ENCODE measurements around the gene MRPL32.
"Not testable (repeated sequence)": the region's sequence is repeated elsewhere in the genome, so short reads cannot be mapped to it uniquely, and the experiment has no call there.

Gene MRPL32

DNA sequence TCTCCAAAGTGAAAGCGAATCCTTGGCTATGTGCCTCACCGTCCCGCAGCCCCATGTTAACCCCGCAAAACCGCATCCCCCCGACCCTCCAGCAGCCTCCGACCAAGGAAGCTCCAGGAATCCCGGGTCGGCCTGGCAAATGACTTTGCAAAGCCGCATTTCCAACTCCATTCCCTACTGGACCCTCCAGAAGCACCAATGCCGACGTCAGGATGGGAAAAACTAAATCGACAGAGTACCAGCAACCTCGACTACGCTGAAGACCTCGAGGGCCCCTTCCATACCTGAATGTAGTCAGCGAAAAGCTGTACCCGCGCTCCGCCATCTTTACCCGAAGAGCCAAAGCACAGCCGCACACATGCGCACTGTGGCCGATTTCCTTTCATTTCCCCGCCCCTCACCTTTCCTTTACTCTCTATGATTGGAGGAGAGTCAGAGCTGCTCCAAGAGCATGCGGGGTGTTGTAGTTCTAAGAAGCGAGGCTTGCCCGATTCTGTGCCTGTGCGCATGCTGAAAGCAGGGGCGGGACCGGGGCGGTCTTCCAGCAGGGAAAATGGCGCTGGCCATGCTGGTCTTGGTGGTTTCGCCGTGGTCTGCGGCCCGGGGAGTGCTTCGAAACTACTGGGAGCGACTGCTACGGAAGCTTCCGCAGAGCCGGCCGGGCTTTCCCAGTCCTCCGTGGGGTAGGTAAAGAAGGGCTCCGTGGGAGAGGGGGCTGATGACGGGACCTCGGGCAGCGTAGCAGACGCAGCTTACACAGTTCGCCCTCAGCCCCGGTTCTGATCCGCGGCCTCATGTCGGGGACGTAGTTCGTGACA is at the start of gene MRPL32, which contains the start of gene PSMA2:
Gene MRPL32, plus strand, starts transcription at position 543 of the 818 bp plus-strand sequence. Its CDS starts 11 bp downstream, at position 554.
Gene PSMA2, minus strand, starts transcription at position 341 of the 818 bp plus-strand sequence. Its CDS starts 16 bp downstream, at position 325.
- peak; percentile 93 for DNase-seq

DNA sequence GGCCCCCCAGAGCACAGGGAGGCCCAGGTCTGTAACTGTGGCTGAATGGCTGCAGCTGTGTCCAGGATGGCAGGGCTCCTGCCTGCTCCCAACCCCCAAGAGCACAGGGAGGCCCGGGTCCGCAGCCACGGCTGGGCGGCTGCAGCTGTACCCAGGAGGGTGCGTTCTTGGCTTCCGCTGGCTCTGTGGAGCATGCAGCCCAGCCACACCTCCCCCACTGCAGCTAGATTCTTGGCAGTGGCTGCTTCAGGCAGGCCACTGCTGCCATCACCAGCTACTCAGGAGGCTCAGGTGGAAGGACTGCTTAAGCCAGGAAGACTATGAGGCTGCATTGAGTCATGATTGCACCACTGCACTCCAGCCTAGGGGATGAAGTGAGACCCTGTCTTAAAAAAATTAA is 48.2 kb upstream of the MRPL32 start:
- DNase-seq, result no peak

DNA sequence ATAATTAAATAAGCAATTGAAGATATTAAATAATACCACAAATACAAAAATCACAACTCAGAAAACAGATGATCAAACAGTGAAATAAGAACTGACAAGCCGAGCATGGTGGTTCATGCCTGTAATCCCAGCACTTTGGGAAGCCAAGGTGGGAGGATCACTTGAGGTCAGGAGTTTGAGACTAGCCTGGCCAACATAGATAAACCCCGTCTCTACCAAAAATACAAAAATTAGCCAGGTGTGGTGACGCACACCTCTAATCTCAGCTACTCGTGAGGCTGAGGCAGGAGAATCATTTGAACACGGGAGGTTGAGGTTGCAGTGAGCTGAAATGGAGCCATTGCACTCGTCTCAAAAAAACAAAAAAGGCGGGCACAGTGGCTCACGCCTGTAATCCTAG is 47.0 kb upstream of the MRPL32 start:
- DNase-seq, result not testable (repeated sequence)

DNA sequence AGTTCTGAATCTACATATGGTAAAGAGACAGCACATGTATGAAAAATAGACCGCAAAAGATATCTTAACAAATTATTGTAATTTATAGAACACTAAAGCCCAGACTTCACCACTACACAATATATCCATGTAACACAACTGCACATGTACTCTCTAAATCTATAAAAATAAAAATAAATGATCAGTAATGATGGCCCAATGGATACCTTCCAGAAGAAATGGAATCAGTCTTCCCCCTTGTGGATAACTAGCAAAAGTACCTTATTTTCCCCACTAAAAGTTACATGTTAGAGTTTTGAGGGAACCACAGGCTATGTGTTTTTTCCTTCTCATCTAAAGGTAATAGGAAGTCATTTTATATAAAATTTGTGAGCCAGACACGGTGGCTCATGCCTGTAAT is 46.0 kb upstream of the MRPL32 start:
- DNase-seq, result no peak

DNA sequence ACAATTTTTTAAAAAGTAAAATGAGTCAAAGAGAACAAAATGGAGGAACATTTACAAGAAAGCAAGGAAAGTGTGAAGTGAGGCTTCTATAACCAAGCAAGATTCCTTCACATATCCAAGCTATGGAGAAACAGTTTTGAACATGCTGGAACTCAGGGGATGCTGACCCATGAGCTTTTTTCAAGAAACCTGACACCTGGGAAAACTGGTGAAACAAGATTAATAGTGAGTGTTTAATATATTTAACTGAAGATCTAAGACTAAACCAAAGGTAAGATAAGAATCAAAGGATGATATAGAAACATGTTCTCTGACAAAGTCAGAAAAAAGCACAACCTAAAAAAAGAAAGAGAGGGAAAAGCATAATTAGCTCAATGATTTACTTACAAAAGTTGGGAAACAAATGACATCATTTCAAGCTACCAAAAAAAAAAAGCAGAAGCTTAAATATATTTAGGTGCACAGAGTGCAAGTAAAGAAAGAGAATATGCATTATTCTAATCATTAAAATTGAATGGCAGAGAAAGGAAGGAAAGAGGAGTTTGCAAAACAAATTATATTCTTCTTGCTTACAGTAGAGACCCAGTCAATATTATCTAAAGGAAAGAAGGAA is 45.2 kb upstream of the MRPL32 start:
- DNase-seq, result no peak

DNA sequence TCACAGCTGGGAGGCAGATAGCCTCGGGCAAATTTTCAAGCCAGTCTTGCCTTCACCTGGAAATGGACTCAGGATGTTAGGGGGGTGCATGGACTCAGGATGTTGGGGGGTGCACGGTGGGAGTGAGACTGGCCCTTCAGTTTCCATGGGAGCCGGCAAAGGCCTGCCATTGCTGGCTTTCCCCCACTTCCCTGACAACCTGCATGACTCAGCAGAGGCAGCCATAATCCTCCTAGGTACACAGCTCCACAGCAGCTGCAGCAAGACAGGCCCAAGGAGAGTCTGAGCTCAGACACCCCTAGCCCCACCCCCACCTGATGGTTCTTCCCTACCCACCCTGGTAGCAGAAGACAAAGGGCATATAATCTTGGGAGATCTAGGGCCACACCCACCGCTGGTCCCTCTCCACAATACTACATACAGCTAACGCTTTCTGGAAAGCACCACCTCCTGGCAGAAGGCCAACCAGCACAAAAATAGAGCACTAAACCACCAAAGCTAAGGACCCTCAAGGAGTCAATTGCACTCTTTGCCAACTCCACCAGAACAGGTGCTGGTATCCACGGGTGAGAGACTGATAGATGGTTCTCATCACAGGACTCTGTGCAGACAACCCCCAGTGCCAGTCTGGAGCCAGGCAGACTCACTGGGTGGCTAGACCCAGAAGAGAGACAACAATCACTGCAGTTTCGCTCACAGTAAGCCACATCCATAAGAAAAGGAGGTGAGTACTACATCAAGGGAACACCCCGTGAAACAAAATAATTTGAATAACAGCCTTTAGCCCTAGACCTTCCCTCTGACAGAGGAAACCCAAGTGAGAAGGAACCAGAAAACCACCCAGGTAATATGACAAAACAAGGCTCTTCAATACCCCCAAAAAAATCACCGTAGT is 38.6 kb upstream of the MRPL32 start:
- no peak for DNase-seq

DNA sequence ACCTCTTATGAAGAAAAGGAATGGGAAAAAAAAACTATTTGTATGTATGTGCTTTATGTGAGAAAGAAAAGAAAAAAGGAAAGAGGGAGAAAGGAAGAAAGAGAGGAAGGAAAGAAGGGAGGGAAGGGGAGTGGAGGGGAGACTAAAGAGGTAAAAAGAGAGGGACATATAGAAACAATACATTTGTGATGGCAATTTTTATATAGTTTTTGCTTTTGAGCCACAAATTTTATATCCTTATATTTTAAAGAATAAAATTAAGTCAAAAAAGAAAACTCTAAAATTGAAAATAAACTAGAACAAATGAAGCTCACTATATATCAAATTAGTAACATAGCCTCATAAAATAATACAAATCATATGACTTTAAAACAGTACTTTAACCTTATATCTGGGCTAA is 31.3 kb upstream of the MRPL32 start:
- DNase-seq, result no peak

DNA sequence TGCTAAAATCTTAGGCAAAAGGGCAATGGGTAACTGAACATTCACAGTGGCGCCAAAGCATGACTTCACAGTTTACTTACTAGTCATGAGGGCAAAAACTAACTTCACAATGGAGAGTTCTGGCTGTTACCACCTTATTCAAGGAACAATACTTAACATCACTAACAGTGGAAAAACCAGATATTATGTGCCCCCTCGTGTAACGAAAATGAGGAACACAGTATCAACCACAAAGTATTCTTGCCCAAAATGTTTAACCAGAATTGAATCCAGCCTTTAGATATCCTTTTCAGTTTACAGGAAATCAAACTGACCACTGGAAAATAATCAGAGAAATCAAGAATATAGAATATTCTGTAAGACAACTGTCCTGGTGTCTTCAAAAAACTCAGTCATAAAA is 29.8 kb upstream of the MRPL32 start:
- DNase-seq, result no peak

DNA sequence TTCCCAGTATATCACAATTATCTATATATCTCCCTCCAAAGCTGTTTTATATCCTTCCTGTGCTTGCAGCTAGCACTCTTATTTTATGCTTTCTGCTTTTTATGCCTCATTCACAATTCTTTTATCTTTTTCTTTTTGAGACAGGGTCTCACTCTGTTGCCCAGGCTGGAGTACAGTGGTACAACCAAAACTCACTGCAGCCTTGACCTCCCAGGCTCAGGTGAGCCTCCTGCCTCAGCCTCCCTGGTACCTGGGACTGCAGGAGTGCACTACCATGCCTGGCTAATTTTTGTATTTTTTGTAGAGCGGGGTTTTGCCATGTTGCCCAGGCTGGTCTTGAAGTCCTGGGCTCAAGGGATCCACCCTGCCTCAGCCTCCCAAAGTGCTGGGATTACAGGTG is 26.0 kb upstream of the MRPL32 start:
- no peak for DNase-seq

DNA sequence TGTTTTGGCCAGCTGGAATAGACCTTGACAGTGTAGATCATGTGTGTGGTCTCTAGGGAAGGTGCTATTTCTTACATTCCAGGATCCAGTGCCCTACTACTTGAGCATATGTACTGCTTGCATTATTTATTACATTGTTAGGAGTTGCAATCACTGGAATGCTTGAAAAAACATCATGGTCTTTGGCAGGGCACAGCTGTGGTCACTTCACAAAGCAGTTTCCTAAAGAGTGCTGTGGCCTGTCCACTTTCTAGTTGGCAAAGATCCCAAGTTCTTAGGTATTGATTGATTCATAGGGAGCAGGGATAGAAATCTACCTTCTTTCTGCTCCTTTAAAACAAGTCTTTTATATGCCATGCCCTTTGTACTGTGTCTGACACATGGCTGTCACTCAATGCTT is 24.9 kb upstream of the MRPL32 start:
- no peak for DNase-seq

DNA sequence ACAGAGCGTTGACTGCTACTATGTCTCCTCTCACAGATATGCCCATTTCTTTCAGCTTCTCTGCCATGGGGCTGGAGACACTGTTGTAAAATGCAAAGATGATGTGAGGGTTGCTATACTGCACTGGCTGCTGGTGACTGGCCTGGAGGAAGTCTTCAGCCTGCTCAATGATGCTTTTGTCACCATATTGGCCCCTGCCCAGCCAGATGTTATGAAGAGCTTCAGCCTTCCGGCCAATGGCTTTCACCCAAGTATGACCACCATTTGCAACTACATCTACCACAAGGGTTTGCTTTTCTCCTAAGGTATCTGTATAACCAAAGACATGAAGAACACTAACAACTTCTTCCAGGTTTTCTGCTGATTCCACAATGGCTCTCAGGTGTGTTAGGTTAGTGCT is 21.9 kb upstream of the MRPL32 start:
- no peak for DNase-seq

DNA sequence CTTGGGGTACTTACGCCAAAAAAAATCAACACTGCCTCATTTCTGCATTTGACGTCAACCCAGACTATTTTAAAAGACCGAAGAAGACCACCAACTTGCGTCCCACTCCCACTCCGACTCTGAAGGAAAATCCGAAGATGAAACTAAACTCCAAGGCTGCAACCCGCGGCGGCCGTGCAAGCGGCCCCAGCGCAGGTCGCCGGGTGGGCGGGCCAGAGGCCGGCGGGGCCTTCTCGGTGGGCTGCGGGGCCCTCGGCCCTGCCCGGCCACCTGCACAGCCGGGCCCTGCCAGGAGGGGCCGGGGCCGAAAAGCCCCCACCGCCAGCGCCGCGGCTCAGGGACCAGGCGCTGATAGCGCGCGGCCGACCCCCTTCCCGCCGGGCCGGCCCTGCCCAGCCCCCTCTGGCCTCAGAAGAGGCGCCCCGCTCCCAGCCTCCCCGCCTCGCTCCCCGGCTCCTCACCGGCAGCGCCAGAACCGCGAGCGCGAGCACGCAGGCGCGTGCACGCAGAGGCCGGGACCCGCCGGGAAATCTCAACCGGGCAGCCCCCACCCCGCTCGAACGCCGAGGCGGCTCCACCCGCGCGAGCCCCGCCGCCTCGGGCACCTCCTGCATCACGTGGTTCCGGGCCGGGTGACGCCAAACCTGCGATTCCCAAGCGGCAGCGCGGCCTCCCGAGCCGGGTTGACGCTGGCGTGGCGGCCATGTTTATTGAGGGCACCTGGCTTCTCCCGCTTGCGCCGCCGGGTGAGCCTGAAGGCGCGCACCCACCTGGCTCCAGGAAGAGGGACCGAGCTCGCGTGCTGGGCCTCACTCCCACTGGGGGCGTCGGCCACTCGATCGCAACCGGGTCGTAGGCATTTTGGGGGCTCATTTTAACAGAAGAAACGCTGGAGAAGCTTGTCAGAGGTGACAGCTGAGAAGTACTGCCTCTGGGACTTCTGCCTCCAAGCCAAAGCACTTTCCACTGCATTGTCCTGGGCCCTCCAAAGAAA is 20.4 kb upstream of the MRPL32 start, which contains the start of gene C7orf25:
Gene C7orf25, minus strand, starts transcription at position 617 of the 994 bp plus-strand sequence. CDS start 1,170 bp downstream, outside the sequence.
- DNase-seq, result peak; percentile 93

DNA sequence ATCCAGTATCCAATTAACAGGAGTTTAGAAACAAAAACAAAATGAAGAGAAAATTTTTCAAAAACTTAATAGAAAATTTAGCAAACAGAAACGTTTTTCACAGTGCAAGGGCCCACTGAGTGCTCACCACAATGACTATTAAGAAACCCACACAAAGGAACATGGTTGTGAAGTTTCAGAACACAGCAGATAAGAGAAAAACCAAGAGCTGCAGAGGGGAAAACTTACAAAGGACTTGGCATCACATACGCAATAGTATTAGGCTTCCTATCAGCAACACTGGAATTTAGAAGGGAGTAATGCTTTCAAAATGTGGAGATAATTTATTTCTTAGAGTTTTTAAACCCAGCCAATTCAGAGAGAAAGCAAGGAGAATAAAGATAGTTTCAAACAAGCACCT is 18.6 kb upstream of the MRPL32 start:
- no peak for DNase-seq

DNA sequence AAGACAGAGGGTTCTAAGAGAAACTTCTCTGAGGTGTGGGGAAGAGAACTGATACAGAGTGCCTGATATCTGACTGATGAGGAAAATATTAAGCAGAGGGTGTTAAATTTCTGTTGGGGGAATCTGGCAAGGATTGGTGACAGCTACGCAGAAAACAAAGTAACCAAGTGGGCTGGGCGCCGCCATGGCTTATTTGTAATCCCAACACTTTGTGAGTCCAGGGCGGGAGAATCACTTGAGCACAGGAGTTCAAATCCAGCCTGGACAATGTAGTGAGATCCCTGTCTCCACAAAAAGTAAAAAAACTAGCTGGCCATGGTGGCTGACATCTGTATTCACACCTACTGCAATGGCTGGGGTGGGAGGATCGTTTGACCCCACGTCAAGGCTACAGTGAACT is 18.2 kb upstream of the MRPL32 start:
- no peak for DNase-seq

DNA sequence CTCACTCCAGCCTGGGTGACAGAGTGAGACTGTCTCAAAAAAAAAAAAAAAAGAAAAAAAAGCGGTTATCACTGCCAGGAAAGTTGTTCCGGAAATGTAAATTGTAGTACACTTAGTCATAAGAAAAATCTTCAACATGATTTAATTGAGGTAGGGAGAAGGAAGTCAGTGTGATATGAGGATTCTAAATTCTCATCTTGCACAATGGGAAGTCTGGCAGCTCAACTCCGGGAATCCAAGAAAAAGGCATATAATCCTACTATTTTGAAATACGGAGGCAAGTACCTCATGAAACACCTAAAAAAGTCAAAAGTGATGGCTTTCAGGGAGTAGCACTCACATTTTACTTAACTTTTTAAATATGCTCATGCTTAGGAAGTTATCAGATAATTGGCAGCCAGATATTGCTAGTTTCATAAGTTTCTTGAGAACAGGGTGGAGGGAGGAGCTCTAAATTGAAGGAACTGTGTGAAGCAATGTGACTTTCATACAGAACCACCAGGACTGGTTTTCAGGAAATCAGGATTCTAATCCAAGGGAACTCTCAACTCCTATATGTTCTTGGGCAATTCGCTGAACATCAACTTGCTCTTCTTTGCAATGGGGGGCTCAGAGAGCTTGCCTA is 17.6 kb upstream of the MRPL32 start:
- no peak for DNase-seq

DNA sequence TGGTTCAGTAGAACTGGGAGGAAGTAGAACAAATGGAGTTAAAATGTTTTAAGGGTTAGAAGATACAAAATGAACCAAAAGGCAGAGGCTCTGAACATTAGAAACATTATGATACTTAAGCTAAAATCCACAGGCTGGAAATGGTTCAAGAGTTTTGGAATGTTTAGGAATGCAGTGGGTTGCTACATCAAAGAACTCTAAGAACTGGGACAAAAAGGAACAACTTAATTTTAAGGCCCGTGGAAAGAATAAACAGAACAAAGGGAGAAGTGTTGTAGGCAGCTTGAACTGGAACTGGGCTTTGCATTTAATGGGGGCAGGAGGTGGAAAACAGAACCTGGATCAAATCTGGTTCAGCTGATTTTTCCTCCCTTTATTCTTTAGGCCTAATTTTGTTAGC is 16.8 kb upstream of the MRPL32 start:
- no peak for DNase-seq

DNA sequence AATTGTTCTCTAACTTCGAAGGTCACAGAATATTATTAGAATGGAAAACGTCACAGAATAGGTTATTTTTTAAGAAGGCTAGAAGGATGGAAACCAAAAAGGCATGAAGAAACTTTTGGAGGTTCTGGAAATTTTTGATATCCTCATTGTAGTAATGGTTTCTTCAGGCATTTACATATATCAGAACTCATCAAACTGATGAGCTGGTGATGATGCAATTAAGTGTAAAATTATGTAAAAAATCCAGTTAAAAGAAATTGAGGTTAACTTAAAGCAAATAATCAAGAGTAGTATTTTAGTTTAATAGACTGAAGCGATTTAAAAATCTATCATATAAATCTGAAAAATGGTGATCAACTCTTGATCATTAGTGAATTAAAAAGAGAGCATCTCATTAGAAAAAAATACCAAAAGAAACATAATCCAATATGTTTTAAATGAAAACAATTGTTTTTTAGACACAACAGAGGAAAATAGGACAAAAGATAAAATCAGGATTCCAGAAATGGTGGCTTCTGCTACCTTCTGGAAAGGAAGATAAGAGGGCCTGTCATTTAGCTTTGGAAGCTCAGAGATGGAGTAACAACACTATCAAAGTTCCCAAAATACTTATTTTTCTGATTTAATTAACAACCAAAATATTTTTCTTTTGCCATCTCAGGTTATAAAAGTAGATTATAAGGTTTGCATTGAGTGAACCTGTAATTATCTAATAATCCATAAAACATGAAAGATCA is 10.0 kb upstream of the MRPL32 start:
- DNase-seq, result no peak

DNA sequence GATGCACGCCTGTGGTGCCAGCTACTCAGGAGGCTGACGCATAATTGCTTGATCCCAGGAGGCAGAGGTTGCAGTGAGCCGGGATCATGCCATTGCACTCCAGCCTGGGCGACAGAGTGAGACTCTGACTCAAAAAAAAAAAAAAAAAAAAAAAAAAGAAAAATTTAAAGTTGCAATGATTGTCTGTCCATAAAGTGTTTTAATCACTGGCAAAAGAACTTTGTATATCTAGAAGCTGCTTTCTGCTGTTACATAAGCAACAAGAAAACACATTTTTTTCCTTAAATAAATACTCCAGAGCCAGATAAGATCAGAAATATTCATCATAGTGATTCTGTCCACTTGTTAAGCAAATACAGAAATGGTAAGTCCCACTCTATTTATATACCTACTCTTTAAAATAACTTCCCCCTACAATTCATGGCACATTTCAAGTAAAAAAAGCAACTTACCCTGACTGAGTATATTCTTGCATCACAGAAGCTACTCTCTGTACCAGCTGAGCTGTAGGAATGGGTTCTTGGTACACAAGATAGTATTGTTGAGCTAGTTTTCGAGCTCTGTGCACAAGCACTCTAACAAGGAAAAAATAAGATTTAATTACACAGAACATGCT is 7.8 kb upstream of the MRPL32 start:
- no peak for DNase-seq

DNA sequence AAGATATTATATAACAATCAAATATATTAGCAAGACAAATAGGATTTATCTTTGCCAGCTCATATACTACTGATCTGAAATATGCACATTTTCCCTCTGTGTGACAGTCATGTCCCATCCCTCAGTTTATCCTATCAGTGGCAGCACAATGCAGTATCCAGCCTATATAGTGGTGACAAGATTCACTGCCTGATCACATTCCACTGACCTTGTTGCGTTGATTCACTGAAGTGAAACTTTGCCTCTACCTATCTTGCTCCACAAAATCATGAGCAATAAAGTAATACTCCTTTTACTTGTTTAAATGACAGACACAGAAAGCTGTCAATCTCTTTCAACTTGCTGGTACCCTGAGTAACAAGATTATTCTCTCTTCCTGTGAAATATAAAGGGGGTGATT is 6.5 kb upstream of the MRPL32 start:
- no peak for DNase-seq

DNA sequence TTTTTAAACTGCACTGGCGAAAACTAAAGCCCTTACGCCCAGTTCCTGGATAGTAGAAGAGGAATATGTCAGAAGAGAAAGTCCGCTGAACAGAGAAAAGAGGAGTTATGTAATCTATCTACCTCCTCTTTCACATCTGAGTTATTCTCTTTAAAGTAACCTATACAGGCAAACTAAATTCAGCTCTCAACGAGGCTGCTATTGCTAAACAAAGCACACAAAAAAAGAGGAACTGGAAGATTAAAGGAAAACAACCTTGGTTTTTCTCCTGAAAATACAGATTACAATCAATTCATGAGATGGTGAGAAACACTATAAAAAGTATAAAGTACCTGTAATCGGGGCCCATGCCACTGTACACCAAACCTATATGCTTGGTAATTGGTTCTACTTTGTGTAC is 6.0 kb upstream of the MRPL32 start:
- DNase-seq, result no peak

All from activated gamma-delta T cell treated with Interleukin-2 at 50 U/mL for 16 hours (primary cell).